ENCODE measurements around the gene PHLDA3. TPM values are rescaled to one million over a fixed set of nuclear protein-coding genes. Genes with fewer than 3 reads are reported as not detected.

PHLDA3 gene
- total RNA-seq, 2 experiments from 2014 or later: 0.45 to 0.71 TPM

GRCh38 chr1:201497935-201498509 lies 29.0 kb upstream of the PHLDA3 start:
- ATAC-seq (ENCODE audit: poor library complexity) (no peak), DNase-seq (no peak)
- ChIA-PET POLR2A (no interaction called here), CTCF (interaction anchor here (1.2 kb wide), 1 partner anchor 15 kb away, joined by 3 read pairs; no protein-coding TSS in a partner anchor)
- Mint-ChIP-seq H3K4me3 (no peak overlapping the region), H3K4me1 (ENCODE audit: low read depth) (no peaks in the 10 kb centered on the region), H3K27me3 (no peaks in the 10 kb centered on the region), H3K9me3 (no peaks in the 10 kb centered on the region), H3K27ac (no peak overlapping the region), H3K36me3 (ENCODE audit: low read depth) (peaks cover 30% of the 10 kb centered on the region)
- peaks cover 5% of the 10 kb centered on the region for H3K4me1 ChIP-seq (ENCODE audit: insufficient read depth, low read length)
- no peak overlapping the region for H3K27ac ChIP-seq (ENCODE audit: low read depth in 1 of 2, low read length in 2 of 2)
- no peak for TF ChIP-seq CTCF (IDR thresholded peaks at IDR 0.05)
- H3K4me3 ChIP-seq (ENCODE audit: low read length): no peak overlapping the region
- intact Hi-C loops (cut with DNase I, micrococcal nuclease): no loop called here
- no peaks in the 10 kb centered on the region for H3K27me3 ChIP-seq (ENCODE audit: control insufficient read depth in 1 of 2, insufficient read depth in 2 of 2, low read length in 2 of 2)
- H3K36me3 ChIP-seq (ENCODE audit: insufficient read depth, low read length): peaks cover 43% of the 10 kb centered on the region
- H3K9me3 ChIP-seq (ENCODE audit: control insufficient read depth in 1 of 2, insufficient read depth in 1 of 2, low read length in 2 of 2): no peaks in the 10 kb centered on the region

- DNase-seq (no peak), ATAC-seq (ENCODE audit: poor library complexity) (no peak)
- H3K9me3 ChIP-seq (ENCODE audit: control insufficient read depth in 1 of 2, insufficient read depth in 1 of 2, low read length in 2 of 2): no peaks in the 10 kb centered on the region
- intact Hi-C loops (cut with DNase I, micrococcal nuclease): no loop called here
- CTCF ChIA-PET: interaction anchor here (1.9 to 2.7 kb wide), 2 partner anchors 14 to 16 kb away, joined by 7 to 11 read pairs; no protein-coding TSS in a partner anchor
- no peak overlapping the region for H3K4me3 ChIP-seq (ENCODE audit: low read length)
- POLR2A ChIA-PET: no interaction called here
- no peaks in the 10 kb centered on the region for H3K4me1 Mint-ChIP-seq (ENCODE audit: low read depth)
- H3K27ac Mint-ChIP-seq: no peak overlapping the region
- H3K4me3 Mint-ChIP-seq: no peak overlapping the region
- no peaks in the 10 kb centered on the region for H3K4me1 ChIP-seq (ENCODE audit: insufficient read depth, low read length)
- H3K36me3 ChIP-seq (ENCODE audit: insufficient read depth, low read length): peaks cover 56% of the 10 kb centered on the region
- H3K27me3 Mint-ChIP-seq: no peaks in the 10 kb centered on the region
- H3K27ac ChIP-seq (ENCODE audit: low read depth in 1 of 2, low read length in 2 of 2): no peak overlapping the region
- TF ChIP-seq CTCF (IDR thresholded peaks at IDR 0.05): no peak
- H3K27me3 ChIP-seq (ENCODE audit: control insufficient read depth in 1 of 2, insufficient read depth in 2 of 2, low read length in 2 of 2): no peaks in the 10 kb centered on the region
- H3K36me3 Mint-ChIP-seq (ENCODE audit: low read depth): peaks cover 40% of the 10 kb centered on the region
- no peaks in the 10 kb centered on the region for H3K9me3 Mint-ChIP-seq
Measured at GRCh38 chr1:201496296-201496690, 27.3 kb upstream of the PHLDA3 start.

- H3K4me3 ChIP-seq (ENCODE audit: low read length): no peak overlapping the region
- Mint-ChIP-seq H3K36me3 (ENCODE audit: low read depth) (peaks cover 41% of the 10 kb centered on the region), H3K9me3 (no peaks in the 10 kb centered on the region), H3K27me3 (no peaks in the 10 kb centered on the region), H3K4me1 (ENCODE audit: low read depth) (no peaks in the 10 kb centered on the region), H3K27ac (no peak overlapping the region), H3K4me3 (no peak overlapping the region)
- H3K27ac ChIP-seq (ENCODE audit: low read depth in 1 of 2, low read length in 2 of 2): no peak overlapping the region
- TF ChIP-seq CTCF (IDR thresholded peaks at IDR 0.05): no peak
- intact Hi-C loops (cut with DNase I, micrococcal nuclease): no loop called here
- H3K36me3 ChIP-seq (ENCODE audit: insufficient read depth, low read length): peaks cover 54% of the 10 kb centered on the region
- no peaks in the 10 kb centered on the region for H3K4me1 ChIP-seq (ENCODE audit: insufficient read depth, low read length)
- CTCF ChIA-PET: interaction anchor here (0.6 to 2.7 kb wide), 3 partner anchors 14 to 840 kb away, joined by 4 to 11 read pairs (median 7); no protein-coding TSS in a partner anchor
- no peaks in the 10 kb centered on the region for H3K27me3 ChIP-seq (ENCODE audit: control insufficient read depth in 1 of 2, insufficient read depth in 2 of 2, low read length in 2 of 2)
- POLR2A ChIA-PET: no interaction called here
- no peak for ATAC-seq (ENCODE audit: poor library complexity)
- H3K9me3 ChIP-seq (ENCODE audit: control insufficient read depth in 1 of 2, insufficient read depth in 1 of 2, low read length in 2 of 2): no peaks in the 10 kb centered on the region
- no peak for DNase-seq
Measured at GRCh38 chr1:201495551-201496295, 26.7 kb upstream of the PHLDA3 start.
